ENCODE data around the gene COL6A2. TPM values are rescaled to one million over a fixed set of nuclear protein-coding genes. Genes with fewer than 3 reads are reported as not detected.

COL6A2 gene
- polyA plus RNA-seq, 1 of the 3 experiments (the other 2 are of a cell fraction): 108 TPM

- CTCF ChIA-PET: no interaction called here
- Histone ChIP-seq H2AFZ (ENCODE audit: low read depth) (no peak overlapping the region), H4K20me1 (ENCODE audit: insufficient read depth) (no peaks in the 10 kb centered on the region), H3K4me1 (ENCODE audit: control insufficient read depth in 1 of 2, insufficient read depth in 2 of 2, low read depth in 1 of 2, low read length in 1 of 2) (no peaks in the 10 kb centered on the region; a peak in 1 of 4 replicates), H3K4me3 (ENCODE audit: low read depth in 2 of 2, low read length in 1 of 2) (no peak overlapping the region), H3K9me2 (no peaks in the 10 kb centered on the region), H3K9me3 (no peaks in the 10 kb centered on the region), H3K9ac (no peak overlapping the region), H3F3A (replicated peaks; ENCODE audit: insufficient read depth) (no peaks in the 10 kb centered on the region), H3K4me2 (no peak overlapping the region), H3K36me3 (replicated peaks in 1 of 2; ENCODE audit: control insufficient read depth in 1 of 2, insufficient read depth in 2 of 2, low read length in 1 of 2) (no peaks in the 10 kb centered on the region), H3K27me3 (ENCODE audit: insufficient read depth) (no peaks in the 10 kb centered on the region), H3K27ac (ENCODE audit: low read depth in 2 of 2, low read length in 1 of 2) (no peak overlapping the region), H3K79me2 (ENCODE audit: insufficient read depth) (no peaks in the 10 kb centered on the region)
- 89% methylated on average over 10 of the region's 10 CpGs for WGBS (ENCODE audit: low lambda C conversion rate)
- DNase-seq: no peak
- TF ChIP-seq RAD21 (IDR thresholded peaks at IDR 0.05; ENCODE audit: low read length) (no peak), JUND (IDR thresholded peaks at IDR 0.05) (no peak), FOXM1 (IDR thresholded peaks at IDR 0.05; ENCODE audit: low read depth) (no peak), ELF1 (IDR thresholded peaks at IDR 0.05) (no peak), GATA2 (CRISPR knock-in tag; IDR thresholded peaks at IDR 0.05) (no peak), CTCF (IDR thresholded peaks at IDR 0.05) (no peak), GABPA (IDR thresholded peaks at IDR 0.05; ENCODE audit: low read depth) (no peak), RFX5 (IDR thresholded peaks at IDR 0.05; ENCODE audit: low read length) (no peak), NFIC (IDR thresholded peaks at IDR 0.05; ENCODE audit: borderline replicate concordance) (no peak), TEAD4 (IDR thresholded peaks at IDR 0.05; ENCODE audit: borderline replicate concordance, insufficient read depth) (no peak), RXRA (IDR thresholded peaks at IDR 0.05; ENCODE audit: borderline replicate concordance, low read depth) (no peak), MEF2A (IDR thresholded peaks at IDR 0.05; ENCODE audit: borderline replicate concordance, low read depth) (no peak), RCOR1 (IDR thresholded peaks at IDR 0.05; ENCODE audit: low read length) (no peak), CHD2 (IDR thresholded peaks at IDR 0.05; ENCODE audit: low read length, partially characterized antibody) (no peak), REST (IDR thresholded peaks at IDR 0.05; ENCODE audit: low read depth, low read length) (no peak), NRF1 (IDR thresholded peaks at IDR 0.05; ENCODE audit: low read depth, low read length) (no peak), TAF1 (IDR thresholded peaks at IDR 0.05; ENCODE audit: borderline replicate concordance, low read depth, low read length) (no peak)
- POLR2A ChIA-PET: interaction anchor here (1.0 kb wide), 1 partner anchor 41 kb away, joined by 3 read pairs; no protein-coding TSS in a partner anchor
Observed at GRCh38 chr21:46054031-46054430, 43.9 kb upstream of the COL6A2 start.

Measured in SK-N-SH (cell line).